GM12892 (cell line): ENCODE measurements around the gene RAPGEF2.

ENCODE experiments used
- DNase-seq: peaks from one replicate; pipeline ENCODE4 v3.0.0; 2011; ENCODE audit not compliant: insufficient read length
- FAIRE-seq: peaks from 2 replicates; lab custom pipeline; 2011; peaks lifted over from hg19 to GRCh38; lab: Jason Lieb, UNC
- POLR2A ChIP-seq: IDR thresholded peaks from 2 replicates; pipeline ENCODE4 v1.6.1; 2011; ENCODE audit warnings: low read depth, low read length, control low read depth
- POLR2AphosphoS5 ChIP-seq: IDR thresholded peaks from 2 replicates; pipeline ENCODE4 v1.6.1; 2011; ENCODE audit warnings: low read depth, low read length, control low read depth
- TAF1 ChIP-seq: IDR thresholded peaks from 2 replicates; pipeline ENCODE4 v1.6.1; 2011; ENCODE audit warnings: low read depth, mild to moderate bottlenecking, control low read depth, low read length, borderline replicate concordance

RAPGEF2 gene

DNA sequence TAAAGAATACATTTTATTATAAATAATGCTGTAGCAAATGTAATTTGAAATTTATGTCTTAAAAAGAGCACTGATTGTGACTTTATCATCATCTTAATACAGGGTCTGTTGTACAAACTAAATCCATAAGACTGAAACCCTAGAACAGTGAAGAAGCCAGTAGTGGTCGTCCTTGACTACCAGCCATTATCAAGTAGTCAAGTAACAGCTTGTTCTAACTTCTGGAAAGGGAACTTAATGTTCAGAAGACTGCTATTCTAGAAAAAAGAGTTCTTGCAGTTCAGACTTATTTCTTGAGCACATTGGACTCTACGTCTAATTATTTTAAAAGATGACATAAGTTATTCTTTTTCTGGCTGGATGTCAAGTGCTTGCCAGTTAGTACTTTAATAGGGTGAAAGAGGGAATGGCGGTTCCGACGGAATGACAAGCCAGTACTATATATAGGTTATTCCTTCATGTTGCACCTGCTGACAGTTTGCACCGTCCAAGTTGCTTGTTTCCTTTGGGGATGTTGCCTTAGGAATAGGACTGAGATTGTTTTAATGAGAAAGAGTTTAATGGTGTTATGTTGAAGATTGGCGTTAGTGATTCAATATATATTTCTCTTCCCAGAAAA lies 109.9 kb downstream of the RAPGEF2 start:
- no peak for TF ChIP-seq POLR2AphosphoS5
- TF ChIP-seq POLR2A = no peak
- TF ChIP-seq TAF1 = no peak
- no peak for DNase-seq
- no peak for FAIRE-seq

DNA sequence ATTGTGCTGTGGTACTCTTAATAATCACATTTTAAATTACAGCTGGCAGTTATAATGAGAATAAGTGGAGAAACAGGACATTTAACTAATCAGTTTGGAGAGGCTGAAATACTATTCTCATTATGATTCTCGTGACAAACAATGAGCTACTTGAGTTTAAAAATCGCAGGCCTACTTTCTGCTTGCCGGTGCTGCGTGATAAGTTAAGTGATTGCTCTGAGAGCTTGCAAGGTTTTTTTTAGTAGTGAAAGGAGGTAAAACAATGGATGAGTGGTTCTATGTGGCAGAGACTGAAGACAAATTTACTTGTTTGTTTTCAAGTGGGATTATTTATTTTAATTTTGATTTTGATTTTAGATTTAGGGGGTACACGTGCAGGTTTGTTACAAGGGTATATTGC lies 114.0 kb downstream of the RAPGEF2 start:
- no peak for TF ChIP-seq POLR2A
- no peak for TF ChIP-seq TAF1
- no peak for TF ChIP-seq POLR2AphosphoS5
- FAIRE-seq (no peak), DNase-seq (no peak)

DNA sequence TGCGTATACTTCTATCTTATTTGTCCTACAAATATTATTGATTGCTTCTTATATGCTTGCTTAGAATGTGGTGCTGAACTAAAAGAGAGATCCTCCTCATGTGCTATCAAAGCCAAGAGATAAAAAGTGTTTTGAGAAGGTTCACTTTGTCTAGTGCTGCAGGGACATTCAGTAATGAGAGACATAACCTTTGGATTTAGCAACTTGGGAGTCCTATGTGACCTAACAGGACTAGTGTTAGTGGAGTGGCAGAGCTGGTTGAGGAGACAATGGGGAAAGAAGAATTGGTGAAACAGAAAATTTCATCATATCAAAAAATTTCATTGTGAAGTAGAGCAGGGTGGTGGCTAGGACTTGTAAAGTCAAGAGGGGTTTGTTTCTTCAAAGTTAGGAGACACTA lies 117.0 kb downstream of the RAPGEF2 start:
- no peak for DNase-seq
- TF ChIP-seq POLR2A (no peak), TAF1 (no peak), POLR2AphosphoS5 (no peak)
- FAIRE-seq = no peak

DNA sequence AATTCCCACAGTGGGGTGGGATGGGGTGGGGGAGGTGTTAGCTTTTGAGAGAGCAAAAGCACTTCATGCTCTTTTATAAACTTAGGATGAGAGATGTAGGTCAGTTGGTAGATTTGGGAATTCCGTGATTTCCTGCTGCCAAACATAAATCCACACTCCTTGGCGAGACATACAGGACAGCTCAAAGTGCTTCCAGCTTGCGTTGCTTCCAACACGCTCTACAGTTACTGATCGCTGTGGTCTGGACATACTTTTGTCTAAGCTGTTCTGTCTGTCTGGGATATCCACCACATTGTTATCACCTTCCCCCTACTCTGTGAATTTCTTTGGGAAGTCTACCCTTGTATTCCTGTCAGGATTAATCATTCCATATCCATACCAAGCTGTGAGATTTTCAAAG lies 117.5 kb downstream of the RAPGEF2 start:
- FAIRE-seq = no peak
- TF ChIP-seq TAF1 (no peak), POLR2AphosphoS5 (no peak), POLR2A (no peak)
- DNase-seq = no peak

DNA sequence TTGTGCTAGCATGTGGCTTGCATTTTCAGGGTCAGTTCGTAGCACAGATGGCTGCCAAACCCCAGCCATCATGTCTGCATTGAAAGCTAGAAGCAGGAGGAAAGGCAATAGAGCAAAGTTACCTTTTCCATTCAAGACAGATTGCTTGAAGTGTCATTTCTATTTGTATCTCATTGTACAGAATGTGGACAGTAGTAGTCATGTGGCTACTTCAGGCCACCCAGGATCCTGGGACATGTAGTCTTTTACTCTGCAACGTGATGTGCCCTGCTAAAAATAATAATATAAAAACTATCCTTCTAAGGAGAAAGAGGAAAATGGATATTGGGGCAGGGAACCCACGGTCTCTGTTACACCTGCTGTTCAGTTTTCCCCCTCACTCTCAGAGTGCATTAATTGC lies 118.4 kb downstream of the RAPGEF2 start:
- FAIRE-seq (no peak), DNase-seq (no peak)
- TF ChIP-seq POLR2AphosphoS5 (no peak), TAF1 (no peak), POLR2A (no peak)

DNA sequence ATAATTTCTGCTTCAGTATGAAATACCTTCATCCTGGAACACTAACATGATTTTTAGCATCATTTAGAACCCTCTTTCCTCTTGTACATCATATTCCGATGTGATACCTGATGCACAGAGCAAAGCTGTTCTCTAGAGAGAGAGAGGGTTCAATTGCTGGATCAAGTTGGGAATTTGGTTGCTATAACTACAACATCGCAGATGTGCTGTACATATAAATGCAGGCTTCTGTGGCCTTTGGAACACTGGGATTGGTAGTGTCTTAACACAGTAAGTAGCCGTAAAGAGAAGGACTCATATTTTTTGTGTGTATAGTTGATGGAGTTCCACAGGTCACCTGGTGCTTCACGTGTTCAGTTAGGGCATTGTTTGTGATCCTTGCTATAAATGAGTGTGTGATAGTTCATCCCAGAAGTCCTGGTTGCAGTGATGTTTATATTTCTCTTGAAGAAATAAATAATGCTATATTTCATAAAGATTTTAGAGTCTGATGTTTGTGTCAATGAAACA lies 119.2 kb downstream of the RAPGEF2 start:
- DNase-seq (no peak), FAIRE-seq (no peak)
- no peak for TF ChIP-seq POLR2A
- TF ChIP-seq POLR2AphosphoS5 = no peak
- no peak for TF ChIP-seq TAF1

DNA sequence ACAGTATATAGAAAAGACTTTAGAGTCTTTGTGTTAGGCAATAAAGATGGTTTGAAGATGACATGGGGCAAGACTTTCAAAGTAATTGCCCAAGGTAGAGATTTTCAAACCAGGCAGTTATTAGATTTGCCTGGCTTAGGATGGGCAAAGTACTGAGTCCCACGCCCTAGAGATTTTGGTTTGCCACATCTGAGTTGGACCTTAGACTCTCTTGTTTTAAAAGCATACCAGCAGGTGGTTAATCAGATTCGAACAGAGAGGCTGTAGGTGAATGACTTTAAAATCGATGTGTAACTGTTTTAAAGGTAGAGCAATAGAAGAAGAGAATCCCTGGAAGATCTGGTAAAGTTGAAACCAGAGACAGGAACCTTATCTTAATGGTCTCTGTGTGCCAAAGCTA lies 121.5 kb downstream of the RAPGEF2 start:
- DNase-seq (no peak), FAIRE-seq (no peak)
- TF ChIP-seq TAF1 (no peak), POLR2A (no peak), POLR2AphosphoS5 (no peak)

DNA sequence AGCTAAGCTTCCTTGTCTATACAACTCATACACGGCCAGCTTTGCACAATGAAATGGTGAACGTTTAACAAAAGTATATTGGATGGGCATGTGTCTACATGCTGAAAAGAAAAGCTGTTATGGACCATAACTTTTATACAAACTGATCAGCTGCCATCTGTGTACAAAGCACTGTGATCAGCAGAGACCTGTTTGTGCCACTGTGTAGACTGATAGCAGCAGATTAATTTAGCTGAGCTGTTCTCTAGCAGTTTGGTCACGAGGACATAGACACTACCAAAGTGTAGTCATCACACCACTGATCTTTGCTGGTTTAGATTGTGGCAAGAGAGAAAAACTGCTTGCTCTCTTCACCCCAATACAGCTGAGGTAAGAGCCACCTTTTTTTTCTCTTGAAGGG lies 124.5 kb downstream of the RAPGEF2 start:
- TF ChIP-seq POLR2AphosphoS5 (no peak), TAF1 (no peak), POLR2A (no peak)
- FAIRE-seq (no peak), DNase-seq (no peak)

DNA sequence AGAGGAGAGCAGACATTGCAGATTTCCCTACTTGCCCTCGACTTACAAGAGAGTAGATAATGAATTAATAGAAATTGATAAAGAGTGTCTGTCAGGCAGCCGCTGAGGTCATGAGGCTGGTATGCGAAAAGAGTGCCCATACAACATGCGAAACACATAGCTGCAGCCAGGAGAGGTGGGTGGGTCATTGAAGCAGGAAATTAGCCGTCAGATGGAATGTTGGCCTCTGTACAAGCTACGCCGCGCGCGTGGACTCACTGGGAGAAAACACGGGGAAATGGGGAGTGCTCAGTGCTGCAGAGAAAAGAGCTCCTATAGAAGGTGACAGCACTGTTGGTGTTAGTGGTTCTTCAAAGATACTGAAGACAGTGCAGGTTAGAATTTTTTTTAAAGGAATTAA lies 125.1 kb downstream of the RAPGEF2 start:
- DNase-seq (no peak), FAIRE-seq (no peak)
- TF ChIP-seq POLR2A (no peak), TAF1 (no peak), POLR2AphosphoS5 (no peak)

DNA sequence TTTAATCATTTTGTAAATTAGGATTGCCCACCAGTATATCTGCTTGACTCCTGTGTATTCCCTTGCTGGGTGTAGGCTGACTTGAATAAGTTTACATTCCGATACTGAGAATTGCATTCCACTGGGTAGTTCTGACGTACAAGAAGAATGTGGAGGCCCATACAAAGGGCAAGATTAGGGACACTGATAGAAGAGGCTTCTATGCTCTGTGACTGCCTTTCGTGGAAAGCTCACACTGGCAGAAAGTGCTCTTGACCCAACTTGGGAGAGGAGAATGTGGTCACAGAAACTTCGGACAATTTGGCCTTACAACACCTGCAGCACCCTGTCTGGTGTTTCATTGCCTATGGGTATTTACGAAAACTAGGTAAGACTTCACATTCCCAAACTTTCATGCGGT lies 126.3 kb downstream of the RAPGEF2 start:
- TF ChIP-seq TAF1 = no peak
- TF ChIP-seq POLR2AphosphoS5 = no peak
- TF ChIP-seq POLR2A = no peak
- FAIRE-seq (no peak), DNase-seq (no peak)

DNA sequence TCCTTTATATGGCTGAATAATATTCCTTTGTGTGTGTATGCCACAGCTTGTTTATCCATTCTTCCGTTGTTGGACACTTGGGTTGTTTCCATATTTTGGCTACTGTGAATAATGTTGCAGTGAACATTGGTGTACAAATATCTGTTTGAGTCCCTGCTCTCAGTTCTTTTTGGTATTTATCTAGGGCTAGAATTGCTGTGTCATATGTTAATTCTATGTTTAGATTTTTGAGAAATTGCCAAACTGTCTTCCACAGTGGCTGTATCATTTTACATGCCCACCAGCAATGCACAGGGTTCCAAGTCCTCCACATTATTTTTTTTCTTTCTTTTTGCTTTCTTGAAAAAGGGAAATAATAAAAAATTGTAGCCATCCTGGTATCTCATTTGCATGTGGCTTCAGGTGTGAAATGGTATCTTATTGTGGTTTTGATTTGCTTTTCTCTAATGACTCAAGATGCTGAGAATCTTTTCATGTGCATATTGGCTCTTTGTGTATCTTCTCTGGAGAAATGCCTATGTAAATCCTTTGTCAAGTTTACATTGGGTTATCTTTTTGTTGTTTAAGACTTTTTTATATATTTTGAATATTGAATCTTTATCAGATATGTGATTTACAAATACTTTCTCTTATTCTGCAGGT lies 129.7 kb downstream of the RAPGEF2 start:
- FAIRE-seq (no peak), DNase-seq (no peak)
- TF ChIP-seq POLR2A (no peak), POLR2AphosphoS5 (no peak), TAF1 (no peak)
